Renal cortex interstitium (tissue), 11 donors: ENCODE measurements around the gene CHST13. TPM values are rescaled to one million over a fixed set of nuclear protein-coding genes. Genes with fewer than 3 reads are reported as not detected.
"Not testable (repeated sequence)": the region's sequence is repeated elsewhere in the genome, so short reads cannot be mapped to it uniquely, and the experiment has no call there.

Source experiments
- DNase-seq, 11 donors: peaks; one replicate each; pipeline ENCODE4 v3.0.0-alpha.2; 2013; ENCODE audit warnings: low read depth in 9 of 11, low spot score in 4 of 11; ENCODE audit errors: extremely low read depth in 1 of 11
- polyA plus RNA-seq, 3 donors: library from polyadenylated mRNA; unstranded; fragments of 120-200 nt; gene quantifications; one replicate each; pipeline ENCODE4 v1.2.1, GENCODE V29; 2013; ENCODE audit not compliant: insufficient read length in 3 of 3

The CHST13 gene
- polyA plus RNA-seq, 3 donors, result 4.5 to 9.7 (median 7.4) TPM

DNA sequence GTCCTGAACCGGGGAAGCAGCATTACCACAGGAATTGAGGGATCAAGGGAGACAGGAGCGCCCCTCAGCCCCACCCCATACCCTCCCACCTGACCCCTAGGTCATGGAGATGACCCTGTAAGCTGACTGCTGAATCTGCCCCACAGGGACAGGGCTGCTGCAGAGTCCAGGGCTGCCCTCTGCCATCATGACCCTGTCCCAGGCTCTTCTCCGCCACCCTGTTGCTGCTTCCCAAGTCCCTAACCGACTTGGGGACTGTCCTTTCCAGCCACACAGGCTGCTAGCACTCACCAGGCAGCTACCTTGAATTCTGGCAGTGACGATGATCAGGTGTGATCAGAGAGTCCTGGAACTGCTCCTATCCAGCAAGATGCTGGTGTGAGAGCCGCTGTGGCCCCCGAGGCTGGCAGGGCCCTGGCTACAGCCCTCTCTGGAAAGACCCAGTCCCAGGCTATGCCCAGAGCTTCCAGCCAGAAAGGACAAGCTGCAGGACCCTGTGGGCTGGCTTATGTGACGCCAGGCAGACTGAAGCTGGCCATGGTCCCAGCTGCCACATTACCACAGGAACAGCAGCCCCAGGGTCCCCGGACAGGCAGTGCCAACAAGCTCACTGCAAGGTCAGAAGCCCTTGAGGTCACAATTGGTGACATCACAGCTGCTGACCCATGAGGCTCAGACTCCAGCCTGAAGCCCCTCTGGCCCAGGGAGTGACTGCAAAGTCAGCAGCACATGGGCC lies 34.5 kb downstream of the CHST13 start, which contains the start of gene C3orf22:
Gene C3orf22, minus strand, starts transcription at position 597 of the 736 bp plus-strand sequence. CDS start 5,542 bp downstream, outside the sequence.
- DNase-seq, result no peak

- DNase-seq, result no peak
Observed at GRCh38 chr3:126562737-126563276, 38.9 kb downstream of the CHST13 start.

DNA sequence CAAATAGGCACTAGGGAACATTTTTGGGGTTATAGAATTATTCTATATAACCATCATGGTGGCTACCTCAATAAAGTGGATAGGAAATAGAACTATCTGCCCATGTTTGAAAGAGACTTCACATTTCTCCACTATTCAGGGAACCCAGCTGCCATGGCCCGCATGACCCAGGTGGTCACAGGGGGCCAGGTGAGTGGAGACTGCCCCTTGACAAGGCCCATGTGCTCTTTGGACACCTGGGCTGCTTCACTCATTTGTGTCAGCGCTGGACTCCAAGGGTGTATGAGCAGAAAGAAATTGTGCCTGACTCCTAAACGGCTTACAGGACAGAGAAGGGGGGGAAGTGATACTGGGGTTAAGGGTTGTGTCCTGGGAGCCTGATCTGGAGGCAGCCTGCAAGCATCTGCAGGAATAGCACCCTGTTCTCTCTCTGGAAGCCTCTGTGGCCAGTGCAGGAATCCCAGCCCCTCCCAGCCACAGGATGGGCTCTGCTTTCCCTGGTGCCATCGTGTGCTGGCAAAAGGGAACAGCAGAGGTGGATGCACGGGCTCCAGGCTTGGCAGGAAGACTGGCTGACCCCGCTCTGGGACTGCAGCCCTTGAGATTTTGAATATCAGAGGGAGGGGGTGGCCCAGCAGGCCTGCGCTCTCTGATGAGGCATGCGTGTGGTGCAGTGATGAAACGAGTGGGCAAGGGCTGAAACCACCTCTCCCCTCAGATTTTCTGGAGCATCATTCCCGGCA lies 43.9 kb downstream of the CHST13 start:
- no peak for DNase-seq

- no peak for DNase-seq
Observed at GRCh38 chr3:126568776-126569342, 44.9 kb downstream of the CHST13 start.

DNA sequence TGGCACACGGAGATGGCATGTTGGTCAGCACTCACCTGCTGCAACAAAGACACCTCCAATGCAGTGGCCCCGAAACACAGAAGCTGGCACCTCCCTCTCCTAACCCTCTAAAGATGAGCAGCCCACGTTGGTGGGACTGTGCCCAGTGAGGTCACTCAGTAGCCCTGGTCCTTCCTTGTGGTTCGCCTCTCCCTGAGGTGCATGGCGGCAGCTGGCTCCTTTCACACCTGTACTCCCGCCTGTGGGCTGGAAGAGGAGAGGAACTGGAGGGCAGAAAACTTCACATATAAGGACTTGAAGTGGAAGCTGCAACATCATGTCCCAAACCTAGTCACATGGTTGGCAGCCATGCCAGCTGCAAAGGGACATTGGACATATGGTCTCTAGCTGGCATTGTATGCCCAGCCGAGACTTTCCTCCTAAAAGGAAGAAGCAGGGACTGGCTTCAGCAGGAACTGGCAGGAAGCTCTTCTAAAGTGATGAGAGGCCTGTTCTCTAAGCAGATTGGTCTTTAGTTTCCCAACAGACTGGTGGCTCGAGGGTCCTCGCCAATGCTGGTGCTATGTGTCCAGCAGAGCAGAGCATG lies 45.5 kb downstream of the CHST13 start:
- DNase-seq, result no peak

DNA sequence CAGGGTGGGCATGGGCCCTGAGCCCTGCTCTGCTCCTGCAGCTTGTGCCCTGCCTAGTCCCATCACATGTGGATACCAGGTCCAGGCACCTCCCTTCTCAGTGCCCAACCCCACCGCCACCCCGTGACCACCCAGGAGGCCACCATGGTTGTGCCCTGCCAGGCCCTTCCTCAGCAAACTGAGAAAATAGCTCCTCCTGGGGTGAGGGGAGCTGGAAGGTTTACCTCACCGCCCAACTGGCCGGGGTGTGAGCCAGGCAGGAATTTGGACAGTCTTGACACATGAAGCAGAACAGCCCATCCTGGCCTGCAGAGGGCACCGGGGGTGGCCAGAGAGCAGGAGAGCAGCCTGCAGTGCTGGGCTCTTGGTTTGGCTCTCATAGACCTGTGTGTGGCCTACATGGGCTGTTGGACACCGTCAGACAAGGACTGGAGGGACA lies 46.2 kb downstream of the CHST13 start:
- DNase-seq, result no peak

- no peak for DNase-seq
Observed at GRCh38 chr3:126571078-126571477, 47.1 kb downstream of the CHST13 start.

DNA sequence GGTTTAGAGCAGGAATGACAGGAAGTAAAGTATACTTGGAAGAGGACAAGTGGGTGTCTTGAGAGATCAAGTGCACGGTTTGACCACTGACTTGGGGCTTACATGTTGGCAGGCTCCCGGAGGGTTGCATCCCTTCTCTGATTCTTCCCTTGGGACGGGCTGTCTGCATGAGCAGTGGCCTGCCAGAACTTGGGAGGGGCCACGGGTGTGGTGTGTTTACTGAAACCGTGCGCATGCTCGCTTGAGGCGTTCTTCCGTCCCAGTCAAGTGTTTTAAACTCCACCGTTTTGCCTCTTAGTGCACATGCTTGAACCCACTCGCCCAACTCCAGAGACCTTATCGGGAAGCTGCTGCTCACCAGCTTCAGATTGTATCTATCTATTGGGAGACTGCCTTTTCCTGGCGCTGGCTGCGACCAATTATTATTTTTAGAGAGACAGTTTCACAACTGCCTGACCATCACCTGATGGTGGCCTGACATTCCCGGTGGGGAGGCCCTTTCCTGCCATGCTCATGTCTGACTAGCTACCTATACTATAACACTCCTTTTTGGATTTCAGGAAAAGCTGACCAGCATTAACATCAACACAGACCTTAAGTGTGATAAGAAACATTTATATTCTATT lies 49.6 kb downstream of the CHST13 start:
- no peak for DNase-seq

- no peak for DNase-seq
Observed at GRCh38 chr3:126577261-126577660, 53.3 kb downstream of the CHST13 start.

GRCh38 chr3:126578702-126579101 lies 54.7 kb downstream of the CHST13 start:
- DNase-seq, result no peak

DNA sequence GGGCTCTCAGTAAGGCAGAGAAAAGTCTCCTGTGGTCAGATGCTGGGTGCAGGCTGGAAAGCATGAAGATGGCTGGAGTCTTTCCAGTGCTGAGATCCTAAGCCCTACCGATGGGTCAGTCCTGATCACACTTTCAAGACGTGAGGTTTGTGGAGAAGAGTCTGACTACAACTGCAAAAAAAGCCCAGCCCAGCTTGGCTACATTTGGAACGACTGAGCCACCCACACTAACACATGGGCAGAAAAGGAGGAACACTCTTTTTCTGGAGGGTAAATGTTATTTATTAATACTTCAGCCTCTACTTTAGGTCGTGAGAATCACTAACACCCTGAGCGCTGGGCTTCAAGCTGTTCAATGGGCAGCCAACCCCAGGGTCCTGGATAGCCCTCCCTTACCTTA lies 56.8 kb downstream of the CHST13 start:
- no peak for DNase-seq

- DNase-seq, result no peak
Observed at GRCh38 chr3:126581569-126581968, 57.6 kb downstream of the CHST13 start.

DNA sequence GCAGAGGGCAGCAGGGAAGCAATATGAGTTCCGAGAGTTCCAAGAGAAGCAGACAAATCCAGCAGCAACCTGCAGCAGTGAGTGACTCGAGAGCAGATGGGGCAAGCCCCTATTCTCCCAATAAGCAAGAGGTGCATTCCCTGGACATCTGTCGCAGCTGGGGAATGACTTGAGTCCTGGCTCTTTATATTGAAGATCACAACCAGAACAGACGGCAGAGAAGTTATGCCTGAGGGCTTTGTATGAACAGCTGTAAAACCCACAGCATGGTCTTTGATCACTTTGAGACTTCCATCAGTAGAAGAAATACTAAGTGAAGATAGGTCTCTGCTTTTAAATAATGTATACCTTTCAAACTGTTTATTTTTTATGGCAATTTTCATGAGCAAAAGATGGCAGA lies 58.4 kb downstream of the CHST13 start:
- no peak for DNase-seq

- not testable (repeated sequence) for DNase-seq
Observed at GRCh38 chr3:126591515-126591914, 67.6 kb downstream of the CHST13 start.

Other genes starting within 250 kb of the CHST13 start
- 10 to 100 TPM; 11.9 to 15.5 (median 15.4) TPM for gene KLF15, start 166.7 kb upstream of the CHST13 start, polyA plus RNA-seq
- 1 to 10 TPM in 2 of 3 donors, under 1 TPM in 1; 0.84 to 3.3 (median 1.1) TPM for gene CFAP100, start 129.2 kb upstream of the CHST13 start, polyA plus RNA-seq
- gene ZXDC, start 48.3 kb upstream of the CHST13 start, polyA plus RNA-seq, result 10 to 100 TPM; 31.1 to 44.5 (median 34.7) TPM
- under 1 TPM; 0.09 to 0.29 (median 0.10) TPM for gene UROC1, start 6.4 kb upstream of the CHST13 start, polyA plus RNA-seq
- under 1 TPM in 2 of 3 donors, not detected in 1; 0.09 to 0.17 TPM for gene C3orf22, start 34.8 kb downstream of the CHST13 start, polyA plus RNA-seq
- 10 to 100 TPM; 15.3 to 19.0 (median 17.1) TPM for gene TXNRD3, start 131.0 kb downstream of the CHST13 start, polyA plus RNA-seq
- 10 to 100 TPM; 15.7 to 22.3 (median 21.1) TPM for gene CHCHD6, start 180.1 kb downstream of the CHST13 start, polyA plus RNA-seq